ENCODE data around the gene TMEM143. TPM values are rescaled to one million over a fixed set of nuclear protein-coding genes. Genes with fewer than 3 reads are reported as not detected.
A peak's percentile ranks its signal among the peaks of the same experiment; 100 is the strongest.

The TMEM143 gene
- total RNA-seq (9.3 TPM), polyA plus RNA-seq (1 to 10 TPM; 1.9 to 5.3 (median 4.5) TPM)

DNA sequence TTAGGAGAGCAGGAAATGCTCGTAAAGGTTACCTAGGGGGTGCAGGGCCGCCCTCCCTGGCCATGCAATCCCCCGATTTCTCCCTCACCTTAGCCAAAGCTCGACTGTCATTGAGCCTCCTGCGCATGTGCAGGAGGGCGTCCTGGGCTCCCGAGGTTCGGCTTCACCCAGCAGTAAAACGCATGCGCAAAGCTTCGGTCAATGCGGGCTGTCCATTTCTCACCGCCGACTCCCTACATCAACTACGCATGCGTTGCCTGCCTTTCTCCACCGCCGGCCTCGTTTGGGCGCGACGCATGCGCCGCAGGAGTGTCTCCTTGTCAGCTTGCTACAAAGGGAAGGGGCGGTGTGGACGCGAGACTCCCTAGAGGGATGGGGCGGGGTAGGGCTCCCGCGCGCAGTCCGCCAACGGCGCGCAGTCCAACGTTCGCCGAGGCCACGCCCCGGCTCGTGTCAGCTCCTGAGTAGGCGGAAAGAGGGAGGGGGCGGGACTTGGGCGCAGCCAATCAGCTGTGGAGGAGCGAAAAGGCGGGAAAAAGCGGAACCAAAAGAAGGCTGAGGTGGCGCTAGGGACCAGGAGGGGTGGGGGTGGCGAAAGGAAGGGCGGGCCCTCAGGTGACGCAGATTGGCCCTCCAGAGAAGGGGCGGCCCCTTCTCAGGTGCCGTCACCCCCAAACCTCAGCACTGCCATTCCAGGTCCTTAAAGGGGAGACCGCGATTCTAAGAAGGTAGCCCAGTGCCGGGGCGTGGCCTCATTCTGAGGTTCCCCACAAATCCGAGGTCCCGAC is at the start of gene TMEM143, which contains the start of gene SYNGR4:
Gene TMEM143 (minus strand): TSS at position 131 of the 788 bp plus-strand sequence. CDS start 20 bp downstream, at position 111.
Gene SYNGR4 (plus strand): TSS at position 558 of the 788 bp plus-strand sequence. CDS start 1,476 bp downstream, outside the sequence.
- peak within 1 kb of the TSS; percentile 92 to 96 (median 92) for H3K27ac Mint-ChIP-seq
- H3K9me3 ChIP-seq (ENCODE audit: control insufficient read depth in 2 of 2, low read length in 2 of 2): no peaks in the 10 kb centered on the region
- H3K27ac ChIP-seq (ENCODE audit: insufficient read depth, low read length, poor library complexity, severe bottlenecking): peak within 1 kb of the TSS; percentile 84
- peak; percentile 98 to 100 (median 98) for DNase-seq
- no peaks in the 10 kb centered on the region for H3K36me3 Mint-ChIP-seq
- no peaks in the 10 kb centered on the region for H3K9me3 Mint-ChIP-seq
- H3K4me3 Mint-ChIP-seq: peak within 1 kb of the TSS; percentile 85 to 92 (median 89)
- H3K4me3 ChIP-seq (ENCODE audit: low read depth, low read length): peak within 1 kb of the TSS; percentile 84
- no peaks in the 10 kb centered on the region for H3K27me3 ChIP-seq (ENCODE audit: control insufficient read depth, insufficient read depth, low read length)
- H3K4me1 ChIP-seq (ENCODE audit: control insufficient read depth, insufficient read depth, low read length, poor library complexity, severe bottlenecking): peaks cover 18% of the 10 kb centered on the region
- H3K27me3 Mint-ChIP-seq: peaks cover 5% of the 10 kb centered on the region
- peaks cover 0 to 21% (median 5%) of the 10 kb centered on the region in 4 donors for H3K4me1 Mint-ChIP-seq
- ATAC-seq (ENCODE audit: low read depth in 2 of 2): peak; percentile 88 to 91
- H3K36me3 ChIP-seq (ENCODE audit: control insufficient read depth, insufficient read depth, low read length): no peaks in the 10 kb centered on the region

DNA sequence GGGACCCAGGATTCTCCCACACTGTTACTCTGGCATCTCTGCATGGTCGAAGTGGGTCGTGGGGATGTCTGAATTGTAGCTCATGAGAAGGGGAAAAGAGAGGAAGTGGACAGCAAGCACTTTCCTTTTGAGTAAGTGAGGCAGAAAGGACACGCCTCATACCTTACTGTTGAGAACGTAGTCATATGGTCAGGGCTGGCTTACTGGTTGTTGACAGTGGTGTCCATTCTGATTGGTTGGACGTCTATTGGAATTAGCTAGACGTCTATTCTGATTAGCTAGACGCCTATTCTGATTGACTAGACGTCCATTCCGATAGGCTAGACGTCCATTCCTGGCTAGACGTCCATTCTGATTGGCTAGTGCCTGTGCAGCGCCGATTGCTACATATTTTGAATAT is 42.1 kb upstream of the TMEM143 start:
- peaks cover 0 to 12% (median 7%) of the 10 kb centered on the region in 4 donors for H3K4me1 Mint-ChIP-seq
- H3K4me1 ChIP-seq (ENCODE audit: control insufficient read depth, insufficient read depth, low read length, poor library complexity, severe bottlenecking): no peaks in the 10 kb centered on the region
- H3K27ac ChIP-seq (ENCODE audit: insufficient read depth, low read length, poor library complexity, severe bottlenecking): no peak overlapping the region
- DNase-seq (no peak), ATAC-seq (ENCODE audit: low read depth in 2 of 2) (no peak)
- no peaks in the 10 kb centered on the region for H3K36me3 ChIP-seq (ENCODE audit: control insufficient read depth, insufficient read depth, low read length)
- H3K4me3 ChIP-seq (ENCODE audit: low read depth, low read length): no peak overlapping the region
- H3K27ac Mint-ChIP-seq: peak overlapping the region in 1 of 3 donors; percentile 58
- H3K36me3 Mint-ChIP-seq: no peaks in the 10 kb centered on the region
- H3K9me3 Mint-ChIP-seq: peaks cover 0 to 2% (median 0%) of the 10 kb centered on the region in 7 donors
- no peaks in the 10 kb centered on the region for H3K27me3 ChIP-seq (ENCODE audit: control insufficient read depth, insufficient read depth, low read length)
- no peaks in the 10 kb centered on the region for H3K9me3 ChIP-seq (ENCODE audit: control insufficient read depth in 2 of 2, low read length in 2 of 2)
- H3K4me3 Mint-ChIP-seq: no peak overlapping the region
- H3K27me3 Mint-ChIP-seq: peaks cover 40% of the 10 kb centered on the region

DNA sequence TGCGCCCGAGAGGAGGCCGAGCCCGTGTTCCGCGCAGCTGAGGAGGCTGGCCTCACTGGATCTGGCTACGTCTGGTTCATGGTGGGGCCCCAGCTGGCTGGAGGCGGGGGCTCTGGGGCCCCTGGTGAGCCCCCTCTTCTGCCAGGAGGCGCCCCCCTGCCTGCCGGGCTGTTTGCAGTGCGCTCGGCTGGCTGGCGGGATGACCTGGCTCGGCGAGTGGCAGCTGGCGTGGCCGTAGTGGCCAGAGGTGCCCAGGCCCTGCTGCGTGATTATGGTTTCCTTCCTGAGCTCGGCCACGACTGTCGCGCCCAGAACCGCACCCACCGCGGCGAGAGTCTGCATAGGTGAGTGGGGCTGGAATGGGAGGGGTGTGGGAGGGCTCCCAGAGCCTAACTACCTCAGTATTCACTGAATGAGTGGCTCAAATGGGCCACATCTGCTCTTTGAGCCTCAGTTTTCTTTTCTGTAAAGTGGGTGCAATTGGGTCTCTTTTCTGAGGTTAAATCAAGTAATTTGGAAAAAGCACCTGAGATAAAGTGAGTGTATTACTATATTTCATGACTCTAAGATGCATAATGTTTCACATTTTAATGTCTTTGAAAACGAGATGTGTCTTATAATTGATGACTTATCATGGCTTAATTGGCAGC is 41.4 kb upstream of the TMEM143 start:
- Histone ChIP-seq H3K4me1 (ENCODE audit: control insufficient read depth, insufficient read depth, low read length, poor library complexity, severe bottlenecking) (no peaks in the 10 kb centered on the region), H3K27me3 (ENCODE audit: control insufficient read depth, insufficient read depth, low read length) (no peaks in the 10 kb centered on the region), H3K36me3 (ENCODE audit: control insufficient read depth, insufficient read depth, low read length) (no peaks in the 10 kb centered on the region), H3K9me3 (ENCODE audit: control insufficient read depth in 2 of 2, low read length in 2 of 2) (no peaks in the 10 kb centered on the region), H3K4me3 (ENCODE audit: low read depth, low read length) (no peak overlapping the region), H3K27ac (ENCODE audit: insufficient read depth, low read length, poor library complexity, severe bottlenecking) (no peak overlapping the region)
- Mint-ChIP-seq H3K4me1 (peaks cover 0 to 17% (median 9%) of the 10 kb centered on the region in 4 donors), H3K27me3 (peaks cover 35% of the 10 kb centered on the region), H3K36me3 (no peaks in the 10 kb centered on the region), H3K4me3 (no peak overlapping the region), H3K27ac (no peak overlapping the region), H3K9me3 (peaks cover 0 to 2% (median 0%) of the 10 kb centered on the region in 7 donors)
- DNase-seq (no peak), ATAC-seq (ENCODE audit: low read depth in 2 of 2) (no peak)

DNA sequence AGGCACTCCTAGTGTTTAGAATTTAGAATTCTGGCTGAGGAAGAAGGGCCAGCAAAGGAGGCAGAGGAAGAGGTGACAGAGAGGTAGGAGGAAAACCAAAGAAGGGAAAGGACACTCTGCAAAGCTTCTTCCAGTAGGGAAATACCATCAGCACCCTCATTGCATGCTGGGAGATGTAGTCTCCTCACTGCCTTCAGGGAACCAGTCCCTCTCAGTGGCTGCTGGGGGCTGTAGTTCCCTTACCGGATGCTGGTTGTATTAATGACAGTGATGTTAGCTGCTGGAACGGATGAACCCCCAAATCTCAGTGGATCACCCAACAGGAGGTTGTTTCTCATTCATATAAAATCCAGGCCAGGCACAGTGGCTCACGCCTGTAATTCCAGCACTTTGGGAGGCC is 39.9 kb upstream of the TMEM143 start:
- H3K27me3 ChIP-seq (ENCODE audit: control insufficient read depth, insufficient read depth, low read length): no peaks in the 10 kb centered on the region
- peaks cover 42% of the 10 kb centered on the region for H3K27me3 Mint-ChIP-seq
- peaks cover 3% of the 10 kb centered on the region for H3K4me1 ChIP-seq (ENCODE audit: control insufficient read depth, insufficient read depth, low read length, poor library complexity, severe bottlenecking)
- no peak overlapping the region for H3K4me3 ChIP-seq (ENCODE audit: low read depth, low read length)
- DNase-seq (peak in 2 of 3 donors; percentile 43 to 71), ATAC-seq (ENCODE audit: low read depth in 2 of 2) (peak; percentile 55 to 56)
- peaks cover 0 to 3% (median 0%) of the 10 kb centered on the region in 7 donors for H3K9me3 Mint-ChIP-seq
- no peaks in the 10 kb centered on the region for H3K9me3 ChIP-seq (ENCODE audit: control insufficient read depth in 2 of 2, low read length in 2 of 2)
- H3K36me3 Mint-ChIP-seq: no peaks in the 10 kb centered on the region
- H3K4me3 Mint-ChIP-seq: peak overlapping the region in 2 of 4 donors; percentile 36 to 53
- H3K36me3 ChIP-seq (ENCODE audit: control insufficient read depth, insufficient read depth, low read length): no peaks in the 10 kb centered on the region
- peaks cover 2 to 31% (median 14%) of the 10 kb centered on the region in 4 donors for H3K4me1 Mint-ChIP-seq
- H3K27ac Mint-ChIP-seq: no peak overlapping the region
- no peak overlapping the region for H3K27ac ChIP-seq (ENCODE audit: insufficient read depth, low read length, poor library complexity, severe bottlenecking)

DNA sequence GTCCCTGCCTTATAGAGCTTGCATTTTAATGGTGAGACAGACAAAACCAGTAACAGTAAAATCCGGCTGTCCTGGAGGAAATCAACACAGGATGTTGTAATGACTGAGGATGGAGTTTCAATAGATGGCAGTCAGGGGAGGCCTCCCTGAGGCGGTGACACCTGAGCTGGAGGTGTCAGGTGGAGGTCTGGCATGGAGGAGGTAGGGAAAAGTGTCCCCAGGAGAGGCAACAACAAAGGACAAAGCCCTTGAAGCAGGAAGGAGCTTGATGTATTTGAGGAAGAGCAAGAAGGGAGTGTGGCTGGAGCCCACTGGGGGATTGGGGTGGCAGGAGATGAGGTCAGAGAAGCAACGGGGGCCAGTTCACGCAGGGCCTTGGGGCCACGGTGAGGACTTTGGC is 37.5 kb upstream of the TMEM143 start:
- Mint-ChIP-seq H3K27ac (peak overlapping the region in 2 of 3 donors; percentile 28 to 70), H3K36me3 (no peaks in the 10 kb centered on the region), H3K4me3 (peak overlapping the region in 1 of 4 donors; percentile 56), H3K4me1 (peaks cover 12 to 36% (median 21%) of the 10 kb centered on the region in 4 donors), H3K9me3 (peaks cover 0 to 5% (median 0%) of the 10 kb centered on the region in 7 donors), H3K27me3 (peaks cover 36% of the 10 kb centered on the region)
- no peak overlapping the region for H3K4me3 ChIP-seq (ENCODE audit: low read depth, low read length)
- DNase-seq: no peak
- H3K27me3 ChIP-seq (ENCODE audit: control insufficient read depth, insufficient read depth, low read length): no peaks in the 10 kb centered on the region
- peaks cover 16% of the 10 kb centered on the region for H3K4me1 ChIP-seq (ENCODE audit: control insufficient read depth, insufficient read depth, low read length, poor library complexity, severe bottlenecking)
- no peak overlapping the region for H3K27ac ChIP-seq (ENCODE audit: insufficient read depth, low read length, poor library complexity, severe bottlenecking)
- no peaks in the 10 kb centered on the region for H3K36me3 ChIP-seq (ENCODE audit: control insufficient read depth, insufficient read depth, low read length)
- H3K9me3 ChIP-seq (ENCODE audit: control insufficient read depth in 2 of 2, low read length in 2 of 2): no peaks in the 10 kb centered on the region
- ATAC-seq (ENCODE audit: low read depth in 2 of 2): no peak

DNA sequence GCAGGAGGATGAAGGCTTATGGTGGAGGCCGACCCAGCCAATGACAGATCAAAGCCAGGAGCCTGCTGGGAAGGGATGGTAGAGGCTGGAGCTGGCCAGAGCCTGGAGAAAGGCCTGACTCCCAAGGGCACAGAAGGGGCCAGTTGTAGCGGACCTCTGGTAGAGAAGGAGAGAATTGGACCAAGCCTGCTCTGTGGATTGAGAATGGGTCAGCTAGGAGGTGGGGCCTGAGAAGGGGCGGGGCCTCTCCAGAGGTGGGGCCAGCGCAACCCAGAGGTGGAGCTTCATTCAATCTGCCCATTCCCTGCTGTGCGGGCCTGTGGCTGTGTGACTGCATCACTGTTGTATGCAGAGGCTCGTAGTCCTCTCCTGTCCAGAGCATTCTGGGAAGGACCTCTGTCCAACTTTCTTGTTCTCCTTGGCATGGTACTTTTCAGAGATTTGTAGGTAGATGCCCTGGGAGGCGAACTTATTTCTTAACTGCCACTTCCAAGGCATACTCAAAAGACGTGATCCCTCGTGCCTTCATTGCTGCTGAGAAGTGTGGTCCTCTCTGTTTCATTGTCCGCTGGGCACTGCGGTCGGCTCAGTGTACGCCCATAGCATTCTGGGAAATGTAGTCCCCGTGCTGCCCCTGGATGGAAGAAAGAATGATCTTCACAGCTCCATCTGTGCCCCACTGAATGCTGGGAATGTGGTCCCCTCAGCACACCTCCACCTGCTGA is 36.4 kb upstream of the TMEM143 start:
- peak in 2 of 3 donors; percentile 34 for DNase-seq
- Mint-ChIP-seq H3K27me3 (peaks cover 41% of the 10 kb centered on the region), H3K4me1 (peaks cover 12 to 43% (median 25%) of the 10 kb centered on the region in 4 donors), H3K4me3 (peak overlapping the region; percentile 43 to 72 (median 62)), H3K27ac (peak overlapping the region in 1 of 3 donors; percentile 49), H3K36me3 (no peaks in the 10 kb centered on the region), H3K9me3 (peaks cover 0 to 5% (median 0%) of the 10 kb centered on the region in 7 donors)
- H3K36me3 ChIP-seq (ENCODE audit: control insufficient read depth, insufficient read depth, low read length): no peaks in the 10 kb centered on the region
- peaks cover 24% of the 10 kb centered on the region for H3K4me1 ChIP-seq (ENCODE audit: control insufficient read depth, insufficient read depth, low read length, poor library complexity, severe bottlenecking)
- ATAC-seq (ENCODE audit: low read depth in 2 of 2): peak in 1 of 2 donors; percentile 10
- no peak overlapping the region for H3K4me3 ChIP-seq (ENCODE audit: low read depth, low read length)
- no peak overlapping the region for H3K27ac ChIP-seq (ENCODE audit: insufficient read depth, low read length, poor library complexity, severe bottlenecking)
- peaks cover 2% of the 10 kb centered on the region for H3K27me3 ChIP-seq (ENCODE audit: control insufficient read depth, insufficient read depth, low read length)
- no peaks in the 10 kb centered on the region for H3K9me3 ChIP-seq (ENCODE audit: control insufficient read depth in 2 of 2, low read length in 2 of 2)

Measured in CD4-positive, CD25-positive, alpha-beta regulatory T cell (primary cell).